ENCODE data around the gene CCDC90B. TPM values are rescaled to one million over a fixed set of nuclear protein-coding genes. Genes with fewer than 3 reads are reported as not detected.

Gene CCDC90B
- total and polyA plus RNA-seq, 5 donors from 2014 or later = 35.9 to 77.6 (median 70.1) TPM

GRCh38 chr11:83252266-83252665 lies 33.9 kb downstream of the CCDC90B start:
- Histone ChIP-seq H3K4me3 (ENCODE audit: low read depth, low read length) (no peak overlapping the region), H3K27me3 (ENCODE audit: control insufficient read depth, insufficient read depth, low read length) (no peaks in the 10 kb centered on the region), H3K9me3 (ENCODE audit: control insufficient read depth in 2 of 2, low read length in 2 of 2) (no peaks in the 10 kb centered on the region), H3K36me3 (ENCODE audit: control insufficient read depth, insufficient read depth, low read length) (peaks cover 3% of the 10 kb centered on the region), H3K4me1 (ENCODE audit: control insufficient read depth, insufficient read depth, low read length, poor library complexity, severe bottlenecking) (peaks cover 7% of the 10 kb centered on the region), H3K27ac (ENCODE audit: insufficient read depth, low read length, poor library complexity, severe bottlenecking) (no peak overlapping the region)
- no peak for ATAC-seq (ENCODE audit: low read depth in 2 of 2)
- no peak for DNase-seq
- H3K27ac Mint-ChIP-seq = no peak overlapping the region
- peaks cover 4% of the 10 kb centered on the region for H3K36me3 Mint-ChIP-seq
- H3K4me3 Mint-ChIP-seq = no peak overlapping the region
- no peaks in the 10 kb centered on the region for H3K27me3 Mint-ChIP-seq
- H3K9me3 Mint-ChIP-seq = no peaks in the 10 kb centered on the region
- peaks cover 0 to 11% (median 6%) of the 10 kb centered on the region in 4 donors for H3K4me1 Mint-ChIP-seq

DNA sequence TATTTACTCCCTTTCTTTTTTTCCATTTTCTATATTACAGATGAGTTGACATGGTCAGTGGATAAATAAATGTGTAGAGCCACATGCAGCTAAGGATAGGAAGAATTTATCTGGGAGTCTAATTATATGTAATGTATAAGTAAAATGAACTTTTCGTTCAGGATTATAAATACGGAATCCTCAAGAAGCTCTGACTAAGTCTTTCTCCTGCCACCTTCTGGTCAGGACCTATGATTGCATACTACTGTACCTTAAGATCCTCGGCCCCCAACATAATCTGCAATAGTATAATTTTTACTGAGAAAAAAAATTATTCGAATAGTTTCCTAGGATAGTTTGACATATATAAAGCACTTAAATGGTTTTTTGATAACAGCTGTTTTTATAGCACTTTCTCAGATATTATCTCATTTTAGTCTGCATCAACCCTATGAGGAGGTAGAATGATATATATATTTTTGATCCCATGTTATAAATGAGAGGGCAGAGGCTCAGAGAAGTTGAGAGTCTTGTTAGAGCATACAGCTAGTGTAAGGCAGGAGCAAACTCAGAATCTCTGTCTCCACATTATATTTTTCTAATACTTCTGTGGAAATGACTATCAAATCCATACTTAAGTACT lies 36.1 kb downstream of the CCDC90B start:
- no peaks in the 10 kb centered on the region for H3K36me3 ChIP-seq (ENCODE audit: control insufficient read depth, insufficient read depth, low read length)
- H3K9me3 Mint-ChIP-seq = no peaks in the 10 kb centered on the region
- H3K27ac Mint-ChIP-seq = no peak overlapping the region
- H3K27me3 ChIP-seq (ENCODE audit: control insufficient read depth, insufficient read depth, low read length) = no peaks in the 10 kb centered on the region
- no peak overlapping the region for H3K4me3 Mint-ChIP-seq
- no peaks in the 10 kb centered on the region for H3K36me3 Mint-ChIP-seq
- H3K4me1 Mint-ChIP-seq = peaks cover 0 to 11% (median 6%) of the 10 kb centered on the region in 4 donors
- H3K4me1 ChIP-seq (ENCODE audit: control insufficient read depth, insufficient read depth, low read length, poor library complexity, severe bottlenecking) = peaks cover 7% of the 10 kb centered on the region
- no peak overlapping the region for H3K4me3 ChIP-seq (ENCODE audit: low read depth, low read length)
- H3K27me3 Mint-ChIP-seq = no peaks in the 10 kb centered on the region
- peak; percentile 2 to 58 (median 42) for DNase-seq
- no peaks in the 10 kb centered on the region for H3K9me3 ChIP-seq (ENCODE audit: control insufficient read depth in 2 of 2, low read length in 2 of 2)
- no peak overlapping the region for H3K27ac ChIP-seq (ENCODE audit: insufficient read depth, low read length, poor library complexity, severe bottlenecking)
- ATAC-seq (ENCODE audit: low read depth in 2 of 2) = peak; percentile 58 to 71

GRCh38 chr11:83249445-83249844 lies 36.7 kb downstream of the CCDC90B start:
- Mint-ChIP-seq H3K9me3 (no peaks in the 10 kb centered on the region), H3K4me1 (peaks cover 0 to 11% (median 6%) of the 10 kb centered on the region in 4 donors), H3K4me3 (no peak overlapping the region), H3K27ac (no peak overlapping the region), H3K36me3 (no peaks in the 10 kb centered on the region), H3K27me3 (peaks cover under 1% of the 10 kb centered on the region)
- H3K36me3 ChIP-seq (ENCODE audit: control insufficient read depth, insufficient read depth, low read length) = no peaks in the 10 kb centered on the region
- H3K4me1 ChIP-seq (ENCODE audit: control insufficient read depth, insufficient read depth, low read length, poor library complexity, severe bottlenecking) = peaks cover 7% of the 10 kb centered on the region
- DNase-seq = no peak
- no peaks in the 10 kb centered on the region for H3K9me3 ChIP-seq (ENCODE audit: control insufficient read depth in 2 of 2, low read length in 2 of 2)
- no peaks in the 10 kb centered on the region for H3K27me3 ChIP-seq (ENCODE audit: control insufficient read depth, insufficient read depth, low read length)
- ATAC-seq (ENCODE audit: low read depth in 2 of 2) = no peak
- no peak overlapping the region for H3K4me3 ChIP-seq (ENCODE audit: low read depth, low read length)
- no peak overlapping the region for H3K27ac ChIP-seq (ENCODE audit: insufficient read depth, low read length, poor library complexity, severe bottlenecking)

GRCh38 chr11:83241291-83241946 lies 44.7 kb downstream of the CCDC90B start:
- Histone ChIP-seq H3K27me3 (ENCODE audit: control insufficient read depth, insufficient read depth, low read length) (peaks cover 2% of the 10 kb centered on the region), H3K9me3 (ENCODE audit: control insufficient read depth in 2 of 2, low read length in 2 of 2) (no peaks in the 10 kb centered on the region), H3K36me3 (ENCODE audit: control insufficient read depth, insufficient read depth, low read length) (no peaks in the 10 kb centered on the region), H3K4me1 (ENCODE audit: control insufficient read depth, insufficient read depth, low read length, poor library complexity, severe bottlenecking) (no peaks in the 10 kb centered on the region), H3K4me3 (ENCODE audit: low read depth, low read length) (no peak overlapping the region), H3K27ac (ENCODE audit: insufficient read depth, low read length, poor library complexity, severe bottlenecking) (no peak overlapping the region)
- peak in 1 of 3 donors; percentile 20 for DNase-seq
- no peak overlapping the region for H3K4me3 Mint-ChIP-seq
- no peaks in the 10 kb centered on the region for H3K36me3 Mint-ChIP-seq
- peak in 1 of 2 donors; percentile 43 for ATAC-seq (ENCODE audit: low read depth in 2 of 2)
- no peak overlapping the region for H3K27ac Mint-ChIP-seq
- H3K4me1 Mint-ChIP-seq = peaks cover 0 to 4% (median 0%) of the 10 kb centered on the region in 4 donors
- no peaks in the 10 kb centered on the region for H3K9me3 Mint-ChIP-seq
- peaks cover 4% of the 10 kb centered on the region for H3K27me3 Mint-ChIP-seq

DNA sequence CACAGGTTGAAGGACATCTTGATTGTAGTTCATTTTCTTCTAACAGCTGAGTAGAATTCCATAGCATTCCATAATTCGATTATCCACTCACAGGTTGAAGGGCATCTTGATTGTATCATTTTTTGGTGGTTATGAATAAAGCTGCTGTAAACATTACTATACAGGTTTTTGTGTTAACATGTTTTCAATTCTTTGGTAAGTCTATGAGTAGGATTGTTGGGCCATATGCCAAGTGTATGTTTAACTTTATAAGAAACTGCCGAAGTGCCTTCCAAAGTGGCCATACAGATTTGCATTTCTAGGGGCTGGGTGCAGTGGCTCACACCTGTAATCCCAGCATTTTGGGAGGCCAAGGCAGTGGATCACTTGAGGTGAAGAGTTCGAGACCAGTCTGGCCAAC lies 48.1 kb downstream of the CCDC90B start:
- Histone ChIP-seq H3K4me3 (ENCODE audit: low read depth, low read length) (no peak overlapping the region), H3K4me1 (ENCODE audit: control insufficient read depth, insufficient read depth, low read length, poor library complexity, severe bottlenecking) (no peaks in the 10 kb centered on the region), H3K27ac (ENCODE audit: insufficient read depth, low read length, poor library complexity, severe bottlenecking) (no peak overlapping the region), H3K9me3 (ENCODE audit: control insufficient read depth in 2 of 2, low read length in 2 of 2) (no peaks in the 10 kb centered on the region), H3K36me3 (ENCODE audit: control insufficient read depth, insufficient read depth, low read length) (no peaks in the 10 kb centered on the region), H3K27me3 (ENCODE audit: control insufficient read depth, insufficient read depth, low read length) (peaks cover 5% of the 10 kb centered on the region)
- no peaks in the 10 kb centered on the region for H3K27me3 Mint-ChIP-seq
- H3K9me3 Mint-ChIP-seq = peaks cover 0 to 1% (median 0%) of the 10 kb centered on the region in 7 donors
- H3K27ac Mint-ChIP-seq = no peak overlapping the region
- H3K4me3 Mint-ChIP-seq = no peak overlapping the region
- no peaks in the 10 kb centered on the region for H3K36me3 Mint-ChIP-seq
- no peak for DNase-seq
- peaks cover 0 to 3% (median 0%) of the 10 kb centered on the region in 4 donors for H3K4me1 Mint-ChIP-seq
- ATAC-seq (ENCODE audit: low read depth in 2 of 2) = no peak

DNA sequence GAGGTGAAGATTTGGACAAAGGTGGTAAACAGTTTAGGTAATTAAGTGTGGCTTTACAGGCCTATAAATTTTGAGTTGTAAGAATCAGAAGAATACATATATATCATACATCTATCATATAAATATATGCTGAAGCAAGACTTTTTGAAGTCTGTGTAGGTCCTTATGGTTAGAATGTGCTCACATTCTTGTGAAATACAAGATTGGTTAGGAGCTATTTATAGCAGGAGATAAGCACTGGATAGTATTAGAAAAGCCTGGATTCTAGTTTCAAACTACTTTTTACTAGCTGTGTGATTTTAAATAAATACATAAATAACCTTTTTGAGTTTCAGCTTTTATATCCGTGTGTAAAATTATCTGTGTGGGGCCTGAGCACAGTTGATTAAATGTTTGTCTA lies 50.3 kb downstream of the CCDC90B start:
- peaks cover 0 to 3% (median 0%) of the 10 kb centered on the region in 7 donors for H3K9me3 Mint-ChIP-seq
- H3K4me3 Mint-ChIP-seq = no peak overlapping the region
- peaks cover 5% of the 10 kb centered on the region for H3K27me3 ChIP-seq (ENCODE audit: control insufficient read depth, insufficient read depth, low read length)
- no peak for ATAC-seq (ENCODE audit: low read depth in 2 of 2)
- no peak overlapping the region for H3K4me3 ChIP-seq (ENCODE audit: low read depth, low read length)
- DNase-seq = no peak
- H3K4me1 Mint-ChIP-seq = no peaks in the 10 kb centered on the region
- H3K36me3 Mint-ChIP-seq = no peaks in the 10 kb centered on the region
- H3K27ac ChIP-seq (ENCODE audit: insufficient read depth, low read length, poor library complexity, severe bottlenecking) = no peak overlapping the region
- peaks cover 9% of the 10 kb centered on the region for H3K27me3 Mint-ChIP-seq
- H3K27ac Mint-ChIP-seq = no peak overlapping the region
- H3K9me3 ChIP-seq (ENCODE audit: control insufficient read depth in 2 of 2, low read length in 2 of 2) = peaks cover 0 to 2% of the 10 kb centered on the region in 2 experiments
- no peaks in the 10 kb centered on the region for H3K36me3 ChIP-seq (ENCODE audit: control insufficient read depth, insufficient read depth, low read length)
- no peaks in the 10 kb centered on the region for H3K4me1 ChIP-seq (ENCODE audit: control insufficient read depth, insufficient read depth, low read length, poor library complexity, severe bottlenecking)

- H3K9me3 ChIP-seq (ENCODE audit: control insufficient read depth in 2 of 2, low read length in 2 of 2) = no peaks in the 10 kb centered on the region
- Mint-ChIP-seq H3K4me3 (no peak overlapping the region), H3K4me1 (no peaks in the 10 kb centered on the region), H3K9me3 (no peaks in the 10 kb centered on the region), H3K36me3 (no peaks in the 10 kb centered on the region), H3K27me3 (peaks cover 5% of the 10 kb centered on the region), H3K27ac (peak overlapping the region in 1 of 3 donors; percentile 79)
- DNase-seq (no peak), ATAC-seq (ENCODE audit: low read depth in 2 of 2) (no peak)
- no peak overlapping the region for H3K4me3 ChIP-seq (ENCODE audit: low read depth, low read length)
- H3K27ac ChIP-seq (ENCODE audit: insufficient read depth, low read length, poor library complexity, severe bottlenecking) = no peak overlapping the region
- H3K27me3 ChIP-seq (ENCODE audit: control insufficient read depth, insufficient read depth, low read length) = no peaks in the 10 kb centered on the region
- no peaks in the 10 kb centered on the region for H3K36me3 ChIP-seq (ENCODE audit: control insufficient read depth, insufficient read depth, low read length)
- H3K4me1 ChIP-seq (ENCODE audit: control insufficient read depth, insufficient read depth, low read length, poor library complexity, severe bottlenecking) = no peaks in the 10 kb centered on the region
Observed at GRCh38 chr11:83223457-83223856, 62.7 kb downstream of the CCDC90B start.

- no peaks in the 10 kb centered on the region for H3K36me3 Mint-ChIP-seq
- Histone ChIP-seq H3K9me3 (ENCODE audit: control insufficient read depth in 2 of 2, low read length in 2 of 2) (no peaks in the 10 kb centered on the region), H3K36me3 (ENCODE audit: control insufficient read depth, insufficient read depth, low read length) (no peaks in the 10 kb centered on the region), H3K4me1 (ENCODE audit: control insufficient read depth, insufficient read depth, low read length, poor library complexity, severe bottlenecking) (no peaks in the 10 kb centered on the region), H3K27ac (ENCODE audit: insufficient read depth, low read length, poor library complexity, severe bottlenecking) (no peak overlapping the region), H3K4me3 (ENCODE audit: low read depth, low read length) (no peak overlapping the region), H3K27me3 (ENCODE audit: control insufficient read depth, insufficient read depth, low read length) (no peaks in the 10 kb centered on the region)
- no peaks in the 10 kb centered on the region for H3K9me3 Mint-ChIP-seq
- no peak overlapping the region for H3K4me3 Mint-ChIP-seq
- H3K4me1 Mint-ChIP-seq = no peaks in the 10 kb centered on the region
- H3K27me3 Mint-ChIP-seq = peaks cover 5% of the 10 kb centered on the region
- DNase-seq = no peak
- H3K27ac Mint-ChIP-seq = no peak overlapping the region
- no peak for ATAC-seq (ENCODE audit: low read depth in 2 of 2)
Observed at GRCh38 chr11:83222499-83222898, 63.7 kb downstream of the CCDC90B start.

All from CD4-positive, CD25-positive, alpha-beta regulatory T cell (primary cell).